ENCODE results near the gene RNPEPL1.

DNA sequence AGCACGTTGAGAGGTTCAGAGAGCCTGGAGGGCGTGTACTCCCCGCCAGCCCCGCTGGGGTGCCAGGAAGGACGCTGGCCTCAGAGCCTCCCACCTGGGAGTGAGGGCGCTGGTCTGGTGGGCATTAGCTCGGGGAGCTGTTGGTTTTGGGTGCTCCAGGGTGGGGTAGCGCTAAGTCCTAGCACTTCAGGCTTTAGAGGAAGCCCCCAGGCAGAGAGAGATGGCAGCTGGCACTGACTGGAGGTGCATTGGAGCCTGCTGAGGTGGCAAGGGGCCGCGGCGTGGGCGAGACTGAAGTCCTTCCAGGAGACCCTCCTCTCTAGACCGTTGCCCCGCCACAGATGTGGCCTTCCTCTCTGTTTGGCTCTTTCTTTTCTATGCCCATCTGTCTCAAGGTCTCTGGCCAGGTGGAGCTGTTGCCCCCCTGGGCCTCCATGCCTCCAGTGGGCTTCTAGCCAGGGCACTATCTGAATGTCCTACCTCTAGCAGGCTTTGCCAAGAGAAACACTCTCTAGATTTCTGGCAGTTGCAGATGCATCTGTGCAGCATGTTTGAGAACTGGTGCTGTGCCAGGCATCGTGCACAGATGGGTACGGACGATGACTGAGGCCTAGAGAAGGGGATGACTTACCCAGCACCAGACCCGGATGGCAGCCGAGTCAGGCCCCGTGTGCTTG, 24.9 kb downstream of the RNPEPL1 start:
- no peak for TF ChIP-seq GATA3 (IDR thresholded peaks at IDR 0.05; ENCODE audit: low read depth, low read length)
- no peak for TF ChIP-seq GATA2 (IDR thresholded peaks at IDR 0.05; ENCODE audit: low read depth, low read length)

All from SH-SY5Y (cell line).